HG03095 (cell line): ENCODE measurements around the gene CCDC149.
"Not testable (repeated sequence)": the region's sequence is repeated elsewhere in the genome, so short reads cannot be mapped to it uniquely, and the experiment has no call there.

Experiments used
- ATAC-seq: cut with Tn5 transposase; IDR thresholded peaks from one replicate; pipeline ENCODE4 v1.9.1; 2021; ENCODE audit warnings: moderate library complexity; ENCODE audit not compliant: unreplicated experiment

CCDC149 gene

GRCh38 chr4:24917076-24917856 lies 4.4 kb upstream of the CCDC149 start:
- no peak for ATAC-seq

DNA sequence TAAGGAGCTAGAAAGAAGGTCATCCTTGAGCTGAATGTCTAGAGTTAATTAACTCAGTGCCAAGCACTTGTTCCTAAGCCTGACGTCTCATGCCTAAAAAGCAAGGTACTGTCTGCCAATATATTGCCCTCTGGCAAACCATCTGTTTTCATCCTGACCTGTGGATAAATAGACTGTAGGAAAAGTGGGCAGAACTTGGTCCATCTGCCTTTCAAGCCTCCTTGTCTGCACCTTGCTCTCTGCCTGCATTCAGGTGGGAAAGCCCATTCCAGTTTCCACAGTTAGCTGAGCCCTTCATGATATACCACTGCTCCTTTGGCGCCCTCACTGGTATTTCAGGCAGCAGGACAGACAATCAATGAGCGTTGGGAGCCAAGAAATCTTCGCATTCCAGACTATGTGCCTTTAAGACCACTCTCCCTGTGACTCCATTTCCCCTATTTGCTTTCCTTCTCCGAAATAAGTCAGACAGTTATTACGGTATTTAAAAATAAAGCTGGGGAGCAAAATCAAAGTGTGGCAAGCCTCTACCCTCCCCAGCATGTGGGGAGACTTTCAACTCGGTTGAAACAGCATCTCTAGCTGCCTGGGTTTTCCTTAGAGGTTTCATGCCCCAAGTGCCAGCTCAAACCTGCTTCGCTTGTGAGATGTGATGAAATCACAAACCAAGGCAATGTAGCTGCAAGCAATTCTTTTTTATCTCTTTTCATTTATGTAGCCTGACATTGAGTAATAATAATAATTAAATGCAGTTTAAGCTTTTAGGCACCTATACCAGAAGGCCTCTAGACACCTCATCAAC lies 2.5 kb upstream of the CCDC149 start:
- ATAC-seq = no peak

GRCh38 chr4:24914460-24914859 lies 1.6 kb upstream of the CCDC149 start:
- ATAC-seq = no peak

DNA sequence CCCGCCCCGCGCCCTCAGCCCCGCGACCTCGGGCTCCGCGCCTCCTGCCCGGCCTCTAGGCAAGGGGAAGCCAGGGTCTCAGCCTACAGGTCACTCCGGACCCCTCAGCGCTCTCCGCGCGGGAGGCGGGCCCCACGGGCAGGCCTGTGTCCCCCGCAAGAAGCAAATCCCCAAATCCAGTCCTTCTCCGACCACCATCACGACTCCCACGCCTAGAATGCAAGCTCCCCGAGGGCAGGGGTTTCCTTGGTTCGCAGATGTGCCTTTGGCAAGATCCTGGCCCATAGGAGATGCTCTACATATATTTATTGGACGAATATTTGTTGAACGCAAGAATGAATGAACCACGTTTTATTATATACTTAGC lies 260 bp upstream of the CCDC149 start:
- ATAC-seq = no peak

GRCh38 chr4:24910499-24910898 lies 2.3 kb downstream of the CCDC149 start:
- ATAC-seq = no peak

DNA sequence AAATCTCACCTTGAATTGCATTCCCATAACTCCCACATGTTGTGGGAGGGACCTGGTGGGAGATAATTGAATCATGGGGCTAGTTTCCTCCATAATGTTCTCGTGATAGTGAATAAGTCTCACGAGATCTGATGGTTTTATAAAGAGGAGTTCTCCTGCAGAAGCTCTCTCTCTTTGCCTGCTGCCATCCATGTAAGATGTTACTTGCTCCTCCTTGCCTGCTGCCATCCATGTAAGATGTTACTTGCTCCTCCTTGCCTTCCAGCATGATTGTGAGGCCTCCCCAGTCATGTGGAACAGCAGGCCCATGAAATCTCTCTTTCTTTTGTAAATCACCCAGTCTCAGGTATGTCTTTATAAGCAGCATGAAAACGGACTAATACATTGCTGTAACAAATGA lies 3.2 kb downstream of the CCDC149 start:
- ATAC-seq = not testable (repeated sequence)

DNA sequence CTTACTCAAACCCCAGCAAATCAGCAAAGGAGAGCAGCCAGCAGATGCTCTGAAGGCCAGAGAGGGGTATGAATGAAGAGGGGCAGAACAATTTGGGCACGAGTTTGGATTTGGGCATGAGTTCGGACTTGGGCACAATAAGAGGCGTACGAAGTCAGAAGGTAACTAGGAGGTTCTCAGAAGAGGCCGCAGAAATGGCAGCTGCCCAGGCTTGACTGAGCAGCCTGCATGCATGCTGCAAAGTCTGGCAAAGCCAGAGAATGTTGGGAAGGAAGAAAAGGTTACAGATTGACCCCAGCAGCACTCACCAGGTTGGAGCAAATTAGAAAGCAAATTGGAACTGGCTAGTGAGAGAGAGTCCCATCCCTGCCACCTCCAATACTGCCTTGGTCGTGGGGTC lies 15.2 kb downstream of the CCDC149 start:
- ATAC-seq = no peak

DNA sequence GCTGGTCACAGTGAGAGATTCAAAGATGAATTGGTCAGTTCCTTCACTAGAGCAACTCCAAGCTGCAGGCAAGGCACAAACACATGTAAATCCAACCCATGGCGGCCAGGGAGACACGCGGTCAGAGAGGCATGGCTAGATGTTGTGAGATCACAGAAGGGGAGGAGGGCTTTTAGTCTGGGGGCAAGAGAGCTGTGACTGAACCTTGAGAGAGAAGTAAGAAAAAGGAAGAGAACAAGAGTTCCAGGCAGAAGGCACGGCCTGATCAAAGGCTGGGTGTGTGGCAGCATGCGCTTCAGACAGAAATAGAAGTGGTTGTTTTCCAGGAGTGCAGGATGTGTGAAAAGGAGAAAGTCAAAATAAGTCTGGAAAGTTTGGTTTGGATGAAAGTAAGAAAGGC lies 15.9 kb downstream of the CCDC149 start:
- ATAC-seq = no peak

GRCh38 chr4:24896056-24896455 lies 16.8 kb downstream of the CCDC149 start:
- no peak for ATAC-seq

GRCh38 chr4:24895461-24895860 lies 17.4 kb downstream of the CCDC149 start:
- no peak for ATAC-seq

DNA sequence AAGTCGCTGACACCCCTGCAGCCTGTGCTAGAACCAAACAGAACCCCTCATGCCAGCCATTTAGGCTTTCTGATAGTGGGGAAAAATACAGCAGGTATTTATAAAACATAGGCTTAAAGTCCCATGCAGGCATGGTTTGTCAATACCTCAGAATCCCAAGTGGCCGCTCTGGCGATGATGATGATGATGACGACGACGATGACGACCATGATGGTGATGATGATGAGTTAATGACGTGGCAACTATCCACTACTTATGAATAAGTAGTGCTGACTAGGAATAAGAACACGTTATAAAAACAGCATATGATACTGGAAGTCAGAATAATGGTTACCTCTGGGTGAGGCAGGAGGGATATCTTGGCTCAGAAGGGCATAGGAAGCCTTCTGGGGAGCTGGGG lies 18.0 kb downstream of the CCDC149 start:
- ATAC-seq = no peak

DNA sequence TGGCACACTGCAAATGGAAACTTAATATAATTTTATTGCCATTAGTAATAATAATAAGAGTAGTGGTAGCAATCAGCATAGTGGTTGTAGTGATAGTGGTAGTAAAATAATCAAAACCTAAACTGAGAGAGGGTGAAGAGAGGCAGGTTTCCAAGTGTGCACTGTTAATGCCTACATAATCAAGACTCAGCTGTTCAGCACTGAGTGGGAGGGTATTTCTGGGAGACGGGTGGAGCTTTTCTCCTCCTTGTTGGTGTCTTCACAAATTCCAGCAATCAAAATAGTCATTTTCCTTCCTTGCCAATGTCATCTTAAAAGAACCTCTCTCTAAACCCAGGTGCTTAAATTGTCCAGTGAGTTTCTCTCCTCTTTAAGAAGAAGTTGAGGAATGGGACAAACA lies 18.6 kb downstream of the CCDC149 start:
- ATAC-seq = no peak

DNA sequence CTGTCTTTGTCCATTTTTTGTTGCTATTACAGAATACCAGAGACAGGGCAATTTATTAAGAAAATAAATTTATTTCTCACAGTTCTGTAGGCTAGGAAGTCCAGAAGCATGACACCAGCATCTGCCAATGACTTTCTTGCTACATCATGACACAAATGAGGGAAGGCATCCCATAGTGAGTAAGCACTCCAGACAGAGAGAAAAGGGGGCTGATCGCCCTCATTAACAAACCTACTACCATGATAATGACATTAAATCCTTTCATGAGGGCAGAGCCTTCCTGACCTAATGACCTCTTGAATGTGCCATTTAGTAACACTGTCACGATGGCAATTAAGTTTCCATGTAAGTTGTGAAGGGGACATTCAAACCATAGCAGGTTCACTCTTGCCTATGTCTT lies 20.1 kb downstream of the CCDC149 start:
- ATAC-seq = no peak

GRCh38 chr4:24892278-24892677 lies 20.6 kb downstream of the CCDC149 start:
- no peak for ATAC-seq

- no peak for ATAC-seq
Observed at GRCh38 chr4:24890561-24891126, 22.2 kb downstream of the CCDC149 start.

DNA sequence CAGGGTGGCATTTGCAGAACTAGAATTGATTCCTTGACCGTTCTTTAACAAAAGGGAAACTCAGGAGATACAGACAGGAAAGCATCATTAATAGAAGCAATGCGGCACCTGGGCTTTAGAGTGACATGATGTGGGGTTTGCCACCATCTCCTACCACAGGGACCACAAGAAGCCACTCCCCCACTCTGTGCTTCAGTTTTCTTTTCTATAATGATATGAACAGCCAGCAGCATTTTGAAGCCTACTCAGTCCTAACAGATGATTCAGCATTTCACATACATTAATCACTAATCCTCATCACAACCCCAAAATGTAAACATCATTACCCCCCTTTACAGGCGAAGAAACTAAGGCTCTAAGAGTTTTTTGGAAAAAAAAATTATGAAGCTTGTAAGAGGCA lies 22.9 kb downstream of the CCDC149 start:
- no peak for ATAC-seq

DNA sequence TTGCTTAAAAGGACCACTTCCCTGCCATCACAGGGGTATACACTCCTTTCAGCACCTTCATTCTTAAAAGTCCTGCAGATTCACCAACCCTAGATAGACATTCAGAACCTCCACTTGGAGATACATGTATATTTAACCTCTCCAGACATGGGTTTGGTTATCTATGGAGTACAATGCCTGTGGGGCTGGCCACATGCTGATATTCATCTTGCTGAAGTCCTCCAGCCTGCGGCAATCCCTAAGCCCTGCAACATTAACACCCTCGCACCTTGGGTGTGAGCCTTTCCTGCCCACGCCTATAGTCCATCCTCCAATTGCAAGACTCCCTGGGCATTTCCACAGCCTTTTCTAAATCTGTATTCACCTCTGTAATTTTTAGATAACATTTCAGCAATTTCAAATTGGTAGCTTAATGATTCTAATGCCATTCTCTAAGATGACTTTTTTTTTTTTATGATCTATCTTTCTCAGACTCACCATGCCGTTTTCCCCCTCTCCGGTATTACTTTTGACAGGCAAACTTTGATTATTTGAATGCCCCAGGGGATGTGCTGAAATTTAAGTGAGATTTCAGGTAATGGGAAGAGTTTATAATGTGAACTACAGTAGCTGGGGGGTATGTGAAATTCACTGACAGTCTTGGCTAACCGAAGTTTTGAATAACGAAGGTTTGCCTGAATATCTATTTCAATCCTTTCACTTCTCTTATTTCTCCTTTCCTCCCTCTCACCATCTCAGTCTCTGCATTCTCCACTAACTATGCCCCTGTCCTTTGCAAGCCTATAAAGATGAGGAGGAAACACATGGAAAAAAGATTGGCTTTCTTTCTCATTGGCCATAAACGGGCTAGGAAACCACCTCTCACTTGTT lies 24.1 kb downstream of the CCDC149 start:
- ATAC-seq = no peak

DNA sequence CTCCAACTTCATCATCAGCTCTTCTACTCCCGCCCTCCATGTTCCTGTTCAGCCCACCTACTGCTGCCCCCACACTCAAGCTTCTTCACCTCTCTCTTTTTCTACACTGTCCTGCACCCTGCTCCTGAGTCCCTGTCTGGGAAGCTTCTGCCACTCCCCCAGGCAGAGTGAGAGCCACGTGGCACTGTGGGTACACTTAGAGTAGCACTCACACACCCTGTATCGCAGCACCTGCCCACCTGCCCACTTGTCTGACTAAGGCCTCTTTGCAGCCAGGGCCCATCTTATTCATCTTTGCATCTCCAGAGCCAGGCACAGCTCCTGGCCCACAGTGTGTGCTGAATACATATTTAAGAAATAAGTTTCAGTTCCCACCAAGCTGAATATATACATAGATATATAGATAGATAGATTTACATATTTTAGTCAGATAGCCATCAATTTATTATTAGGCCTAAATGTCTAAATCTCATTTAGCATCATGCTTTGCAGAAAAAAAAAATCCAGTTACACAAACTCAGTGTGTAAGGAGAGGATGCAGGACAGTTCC lies 24.9 kb downstream of the CCDC149 start:
- no peak for ATAC-seq

GRCh38 chr4:24886596-24886995 lies 26.2 kb downstream of the CCDC149 start:
- ATAC-seq = no peak

- no peak for ATAC-seq
Observed at GRCh38 chr4:24885342-24885741, 27.5 kb downstream of the CCDC149 start.

DNA sequence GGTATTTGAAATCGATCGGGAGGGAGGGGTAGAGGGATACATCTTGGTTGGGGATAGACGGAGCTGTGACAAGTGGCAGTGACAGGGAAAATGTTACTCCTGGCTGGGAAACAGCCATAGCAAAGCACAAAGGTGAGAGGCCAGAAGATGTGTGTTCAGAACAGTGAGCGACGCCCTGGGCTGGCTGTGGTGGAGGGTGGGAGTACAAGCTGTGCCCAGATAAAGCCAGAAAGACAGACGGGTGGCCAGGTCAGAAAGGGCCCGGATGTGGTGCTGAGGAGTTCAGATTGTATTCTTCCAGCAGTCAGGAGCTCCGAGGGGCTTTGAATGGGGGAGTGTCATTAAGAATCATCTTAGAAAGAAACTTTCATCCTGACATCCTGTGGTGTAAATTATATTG lies 27.9 kb downstream of the CCDC149 start:
- no peak for ATAC-seq
